Femur (tissue), 1 donor: ENCODE data around the gene NTSR1.

ENCODE experiments used
- DNase-seq: peaks from one replicate; pipeline ENCODE4 v3.0.0-alpha.2; 2017

Gene NTSR1

GRCh38 chr20:62773845-62774714 is 65.4 kb downstream of the NTSR1 start:
- no peak for DNase-seq

GRCh38 chr20:62774762-62775161 is 66.1 kb downstream of the NTSR1 start:
- no peak for DNase-seq

- DNase-seq = no peak
Observed at GRCh38 chr20:62775206-62775605, 66.6 kb downstream of the NTSR1 start.

GRCh38 chr20:62776035-62776691 is 67.5 kb downstream of the NTSR1 start:
- no peak for DNase-seq

GRCh38 chr20:62776692-62777527 is 68.3 kb downstream of the NTSR1 start:
- DNase-seq = no peak

- no peak for DNase-seq
Observed at GRCh38 chr20:62777528-62777830, 68.8 kb downstream of the NTSR1 start.

- no peak for DNase-seq
Observed at GRCh38 chr20:62778058-62778457, 69.4 kb downstream of the NTSR1 start.

- no peak for DNase-seq
Observed at GRCh38 chr20:62778601-62779416, 70.2 kb downstream of the NTSR1 start.

GRCh38 chr20:62779417-62779685 is 70.7 kb downstream of the NTSR1 start:
- no peak for DNase-seq

- DNase-seq = no peak
Observed at GRCh38 chr20:62780204-62780603, 71.6 kb downstream of the NTSR1 start.

GRCh38 chr20:62780696-62781095 is 72.1 kb downstream of the NTSR1 start:
- DNase-seq = no peak

GRCh38 chr20:62782149-62782892 is 73.7 kb downstream of the NTSR1 start:
- no peak for DNase-seq

- no peak for DNase-seq
Observed at GRCh38 chr20:62782893-62783278, 74.2 kb downstream of the NTSR1 start.

GRCh38 chr20:62784497-62784896 is 75.9 kb downstream of the NTSR1 start:
- no peak for DNase-seq

GRCh38 chr20:62785393-62785792 is 76.8 kb downstream of the NTSR1 start:
- DNase-seq = no peak

GRCh38 chr20:62786157-62786556 is 77.5 kb downstream of the NTSR1 start:
- DNase-seq = no peak

GRCh38 chr20:62787321-62787720 is 78.7 kb downstream of the NTSR1 start:
- no peak for DNase-seq

GRCh38 chr20:62787866-62788265 is 79.2 kb downstream of the NTSR1 start:
- no peak for DNase-seq

GRCh38 chr20:62788607-62789006 is 80.0 kb downstream of the NTSR1 start:
- no peak for DNase-seq

GRCh38 chr20:62790075-62790474 is 81.4 kb downstream of the NTSR1 start:
- DNase-seq = no peak

GRCh38 chr20:62791301-62792181 is 82.9 kb downstream of the NTSR1 start:
- peak; percentile 92 for DNase-seq
